Vagina (tissue), 2 donors: ENCODE data around the gene SCIN.

Experiments used
- POLR2A ChIP-seq, 2 donors: fragments of 450-650 bp; IDR thresholded peaks; one replicate each; pipeline ENCODE4 v1.6.1; 2017; ENCODE audit warnings: antibody characterized with exemption in 2 of 2, mild to moderate bottlenecking in 2 of 2, moderate library complexity in 2 of 2
- TF ChIP-seq, protein P1 (sequence below), 3 experiments: fragments of 450-650 bp in 2 of 3; fragments of 200-600 bp in 1 of 3; sonication (generic) in 1 of 3; IDR thresholded peaks; one replicate each; pipeline ENCODE4 v1.5.1; 2017 to 2019; ENCODE audit warnings: antibody characterized with exemption in 3 of 3, mild to moderate bottlenecking in 2 of 3, moderate library complexity in 2 of 3

DNA sequence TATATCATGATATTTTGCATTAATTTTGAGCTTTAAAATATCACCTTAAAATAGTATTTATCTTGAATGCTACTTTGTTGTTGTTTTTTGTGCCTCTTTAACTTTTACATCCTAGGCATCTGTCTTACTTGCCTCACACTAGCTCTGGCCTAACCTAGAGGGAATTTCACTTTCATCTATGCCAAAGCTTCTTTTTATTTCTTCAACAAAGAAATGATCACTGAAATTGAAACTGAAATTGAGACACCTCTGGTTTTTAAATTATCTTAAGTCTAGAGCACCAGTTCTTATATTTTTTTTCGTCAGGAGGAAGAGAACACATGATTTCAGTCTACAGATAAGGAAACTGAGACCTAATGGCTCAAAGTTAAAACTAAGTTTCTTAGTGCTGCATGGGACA lies 3.5 kb upstream of the SCIN start:
- TF ChIP-seq, protein P1, sequence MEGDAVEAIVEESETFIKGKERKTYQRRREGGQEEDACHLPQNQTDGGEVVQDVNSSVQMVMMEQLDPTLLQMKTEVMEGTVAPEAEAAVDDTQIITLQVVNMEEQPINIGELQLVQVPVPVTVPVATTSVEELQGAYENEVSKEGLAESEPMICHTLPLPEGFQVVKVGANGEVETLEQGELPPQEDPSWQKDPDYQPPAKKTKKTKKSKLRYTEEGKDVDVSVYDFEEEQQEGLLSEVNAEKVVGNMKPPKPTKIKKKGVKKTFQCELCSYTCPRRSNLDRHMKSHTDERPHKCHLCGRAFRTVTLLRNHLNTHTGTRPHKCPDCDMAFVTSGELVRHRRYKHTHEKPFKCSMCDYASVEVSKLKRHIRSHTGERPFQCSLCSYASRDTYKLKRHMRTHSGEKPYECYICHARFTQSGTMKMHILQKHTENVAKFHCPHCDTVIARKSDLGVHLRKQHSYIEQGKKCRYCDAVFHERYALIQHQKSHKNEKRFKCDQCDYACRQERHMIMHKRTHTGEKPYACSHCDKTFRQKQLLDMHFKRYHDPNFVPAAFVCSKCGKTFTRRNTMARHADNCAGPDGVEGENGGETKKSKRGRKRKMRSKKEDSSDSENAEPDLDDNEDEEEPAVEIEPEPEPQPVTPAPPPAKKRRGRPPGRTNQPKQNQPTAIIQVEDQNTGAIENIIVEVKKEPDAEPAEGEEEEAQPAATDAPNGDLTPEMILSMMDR (IDR thresholded peaks at IDR 0.05), result no peak
- TF ChIP-seq POLR2A (IDR thresholded peaks at IDR 0.05), result no peak
